Cardiac muscle cell (in vitro differentiated cells and primary cell): ENCODE measurements around the gene TCF4. TPM values are rescaled to one million over a fixed set of nuclear protein-coding genes. Genes with fewer than 3 reads are reported as not detected.
A peak's percentile ranks its signal among the peaks of the same experiment; 100 is the strongest.

Experiments used
- DNase-seq, 2 donors: peaks; one replicate each; pipeline versions ENCODE4 v3.0.0 to v3.0.0-alpha.2; 2010 to 2017; ENCODE audit warnings: low read depth in 1 of 2, low spot score in 1 of 2
- H3K27ac ChIP-seq: fragments of 200-600 bp; sonication (generic); 2 replicates; pipeline ENCODE4 v1.5.1; 2016
- H3K27me3 ChIP-seq: fragments of 200-600 bp; sonication (generic); 2 replicates; pipeline ENCODE4 v1.6.0; 2016; ENCODE audit warnings: control low read depth
- H3K36me3 ChIP-seq: fragments of 200-600 bp; sonication (generic); 2 replicates; pipeline ENCODE4 v1.5.1; 2016; ENCODE audit warnings: control low read depth
- H3K4me1 ChIP-seq: fragments of 200-600 bp; sonication (generic); 2 replicates; pipeline ENCODE4 v1.8.1; 2017; ENCODE audit warnings: low read depth, mild to moderate bottlenecking, mixed run types
- H3K4me3 ChIP-seq: fragments of 200-600 bp; sonication (generic); 2 replicates; pipeline ENCODE4 v1.5.1; 2016; ENCODE audit warnings: mild to moderate bottlenecking
- H3K9me3 ChIP-seq: fragments of 200-600 bp; sonication (generic); 2 replicates; pipeline ENCODE4 v1.5.1; 2017; ENCODE audit warnings: low read depth, mild to moderate bottlenecking, control low read depth
- polyA plus RNA-seq: library from polyadenylated mRNA; unstranded; fragments of >200 nt; fragmentation: Nextera tagmentation; extraction: Ambion mirVana; gene quantifications from 2 replicates; pipeline ENCODE4 v1.2.1, GENCODE V29; 2016
- total RNA-seq: library from RNA; depleted of rRNA; stranded (reverse); fragments of >200 nt; gene quantifications from 2 replicates; pipeline ENCODE4 v1.2.3, GENCODE V29; 2016
- TF ChIP-seq, protein P1 (sequence below): IDR thresholded peaks from 2 replicates; pipeline ENCODE4 v1.5.1; 2012; ENCODE audit warnings: low read depth, mild to moderate bottlenecking, low read length

The TCF4 gene
- total and polyA plus RNA-seq, 2 experiments from 2014 or later, result 38.3 to 59.2 TPM

- Histone ChIP-seq H3K27ac (no peak overlapping the region), H3K4me3 (no peak overlapping the region), H3K36me3 (no peaks in the 10 kb centered on the region), H3K9me3 (no peaks in the 10 kb centered on the region), H3K4me1 (peaks cover 18% of the 10 kb centered on the region), H3K27me3 (no peaks in the 10 kb centered on the region)
- TF ChIP-seq, protein P1, sequence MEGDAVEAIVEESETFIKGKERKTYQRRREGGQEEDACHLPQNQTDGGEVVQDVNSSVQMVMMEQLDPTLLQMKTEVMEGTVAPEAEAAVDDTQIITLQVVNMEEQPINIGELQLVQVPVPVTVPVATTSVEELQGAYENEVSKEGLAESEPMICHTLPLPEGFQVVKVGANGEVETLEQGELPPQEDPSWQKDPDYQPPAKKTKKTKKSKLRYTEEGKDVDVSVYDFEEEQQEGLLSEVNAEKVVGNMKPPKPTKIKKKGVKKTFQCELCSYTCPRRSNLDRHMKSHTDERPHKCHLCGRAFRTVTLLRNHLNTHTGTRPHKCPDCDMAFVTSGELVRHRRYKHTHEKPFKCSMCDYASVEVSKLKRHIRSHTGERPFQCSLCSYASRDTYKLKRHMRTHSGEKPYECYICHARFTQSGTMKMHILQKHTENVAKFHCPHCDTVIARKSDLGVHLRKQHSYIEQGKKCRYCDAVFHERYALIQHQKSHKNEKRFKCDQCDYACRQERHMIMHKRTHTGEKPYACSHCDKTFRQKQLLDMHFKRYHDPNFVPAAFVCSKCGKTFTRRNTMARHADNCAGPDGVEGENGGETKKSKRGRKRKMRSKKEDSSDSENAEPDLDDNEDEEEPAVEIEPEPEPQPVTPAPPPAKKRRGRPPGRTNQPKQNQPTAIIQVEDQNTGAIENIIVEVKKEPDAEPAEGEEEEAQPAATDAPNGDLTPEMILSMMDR, result no peak
- no peak for DNase-seq
Measured at GRCh38 chr18:55551227-55551626, 36.8 kb downstream of the TCF4 start.

DNA sequence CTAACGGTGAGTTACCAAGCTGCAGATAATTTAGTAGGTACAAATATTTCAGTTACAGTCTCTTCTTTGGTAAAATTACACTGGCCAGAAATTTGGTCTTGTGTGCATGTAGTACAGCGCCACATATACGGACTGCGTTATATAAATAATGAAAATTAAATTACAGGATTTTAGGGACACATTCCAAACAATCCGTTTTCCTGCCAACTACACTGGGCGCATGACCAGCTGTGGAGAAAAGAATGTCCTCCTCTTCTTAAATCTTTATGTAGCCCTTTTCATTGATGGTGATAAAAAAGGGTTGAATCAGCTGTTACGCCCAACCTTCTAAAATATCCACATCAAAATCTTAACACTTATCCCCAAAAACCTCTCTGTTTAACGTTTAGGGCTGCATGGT lies 37.5 kb downstream of the TCF4 start:
- Histone ChIP-seq H3K27ac (no peak overlapping the region), H3K27me3 (no peaks in the 10 kb centered on the region), H3K36me3 (no peaks in the 10 kb centered on the region), H3K4me3 (no peak overlapping the region), H3K9me3 (no peaks in the 10 kb centered on the region), H3K4me1 (peaks cover 18% of the 10 kb centered on the region)
- TF ChIP-seq, protein P1, result no peak
- DNase-seq, result peak in 1 of 2 donors; percentile 12

DNA sequence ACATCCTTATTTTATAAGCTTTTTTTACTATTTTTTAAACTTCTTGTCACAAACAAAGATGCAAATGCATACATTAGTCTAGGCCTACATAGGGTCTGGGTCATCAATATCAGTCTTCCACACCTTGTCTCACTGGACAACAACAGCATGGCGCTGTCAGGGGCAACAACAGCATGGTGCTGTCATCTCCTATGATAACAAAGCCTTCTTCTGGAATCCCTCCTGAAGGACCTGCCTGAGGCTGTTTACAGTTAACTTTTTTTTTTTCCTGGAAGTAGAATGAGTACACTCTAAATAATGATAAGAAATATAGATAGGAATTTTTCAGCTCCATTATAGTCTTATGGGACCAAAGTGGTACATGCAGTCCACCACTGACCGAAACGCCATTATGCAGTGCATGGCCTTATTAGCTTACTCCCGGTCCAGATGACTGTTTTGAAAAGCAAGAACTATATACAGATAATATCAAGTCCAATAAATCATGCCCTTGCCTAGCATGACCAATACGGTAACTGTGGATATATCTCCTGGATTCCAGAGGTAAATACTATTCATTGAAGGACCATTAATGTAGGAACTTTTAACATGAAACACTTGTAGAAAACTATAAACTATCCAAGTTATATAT lies 38.4 kb downstream of the TCF4 start:
- Histone ChIP-seq H3K4me1 (peaks cover 18% of the 10 kb centered on the region), H3K9me3 (no peaks in the 10 kb centered on the region), H3K4me3 (no peak overlapping the region), H3K27ac (no peak overlapping the region), H3K36me3 (no peaks in the 10 kb centered on the region), H3K27me3 (no peaks in the 10 kb centered on the region)
- DNase-seq, result no peak
- TF ChIP-seq, protein P1, result no peak

DNA sequence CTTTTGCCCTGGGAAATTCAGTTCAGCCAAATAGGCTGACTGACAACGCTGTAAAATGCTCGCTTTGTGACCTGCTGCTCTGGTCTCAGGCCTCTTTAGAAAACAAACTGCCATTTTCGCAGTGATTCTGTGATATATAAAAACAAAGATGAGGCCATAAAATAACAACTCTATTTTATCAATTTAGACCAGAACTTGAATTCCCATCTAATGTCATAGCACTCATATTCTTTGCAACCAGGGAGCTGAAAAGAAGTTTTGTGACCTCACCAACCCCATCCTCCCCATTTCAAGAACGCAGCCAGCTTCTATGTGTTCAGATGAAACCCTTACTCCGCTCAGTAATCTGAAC lies 40.3 kb downstream of the TCF4 start:
- no peak overlapping the region for H3K27ac ChIP-seq
- no peak for DNase-seq

GRCh38 chr18:55546851-55547704 lies 40.9 kb downstream of the TCF4 start:
- DNase-seq, result peak in 1 of 2 donors; percentile 74
- TF ChIP-seq, protein P1, result no peak
- Histone ChIP-seq H3K27ac (no peak overlapping the region), H3K36me3 (no peaks in the 10 kb centered on the region), H3K27me3 (no peaks in the 10 kb centered on the region), H3K9me3 (no peaks in the 10 kb centered on the region), H3K4me1 (peaks cover 18% of the 10 kb centered on the region), H3K4me3 (no peak overlapping the region)

More for the DNA sequence above, 40.3 kb downstream of the TCF4 start:
- H3K4me1 ChIP-seq, result peaks cover 18% of the 10 kb centered on the region
- no peak overlapping the region for H3K4me3 ChIP-seq
- H3K36me3 ChIP-seq, result no peaks in the 10 kb centered on the region
- no peaks in the 10 kb centered on the region for H3K9me3 ChIP-seq
- TF ChIP-seq, protein P1, result no peak
- H3K27me3 ChIP-seq, result no peaks in the 10 kb centered on the region
